CD4-positive, alpha-beta T cell (primary cell): ENCODE measurements around the gene NANOGP8. TPM values are rescaled to one million over a fixed set of nuclear protein-coding genes. Genes with fewer than 3 reads are reported as not detected.

Experiments
- ATAC-seq: fragments of 200-7000 bp; cut with Tn5 transposase; one replicate; pipeline ENCODE4 v1.10.0; 2022; ENCODE audit warnings: mild to moderate bottlenecking; ENCODE audit not compliant: poor library complexity
- CTCF ChIA-PET: fragments of 350-600 bp; sonication (Branson Sonifier 250); formaldehyde crosslinking; loops from one replicate; lab custom pipeline; 2021; ENCODE audit warnings: antibody characterized with exemption, inconsistent platforms; lab: Charles Lee
- POLR2A ChIA-PET: fragments of 350-600 bp; sonication (Branson Sonifier 250); formaldehyde crosslinking; loops from one replicate; lab custom pipeline; 2021; ENCODE audit warnings: antibody characterized with exemption, inconsistent platforms; lab: Charles Lee
- DNase-seq, 14 experiments: peaks; one replicate each; pipeline ENCODE4 v3.0.0-alpha.2; 2013 to 2020; ENCODE audit warnings: mixed read lengths in 2 of 14
- H3K27ac ChIP-seq, 2 donors: one replicate each; pipeline versions ENCODE4 v1.5.1 to v1.7.0; 2013; ENCODE audit warnings: low read length in 2 of 2, low read depth in 1 of 2, mild to moderate bottlenecking in 1 of 2
- H3K27me3 ChIP-seq, 2 experiments: 1 replicate in 1 of 2; 2 replicates in 1 of 2; pipeline versions ENCODE4 v1.6.1 to v1.7.0; 2013; ENCODE audit warnings: low read length in 2 of 2, control low read depth in 1 of 2, mild to moderate bottlenecking in 1 of 2, moderate library complexity in 1 of 2; ENCODE audit not compliant: insufficient read depth in 2 of 2, control insufficient read depth in 1 of 2
- H3K36me3 ChIP-seq: one replicate; pipeline ENCODE4 v1.6.1; 2013; ENCODE audit warnings: low read length, control low read depth; ENCODE audit not compliant: insufficient read depth
- H3K4me1 ChIP-seq: one replicate; pipeline ENCODE4 v1.6.1; 2013; ENCODE audit warnings: low read length, control low read depth; ENCODE audit not compliant: insufficient read depth
- H3K4me3 ChIP-seq: one replicate; pipeline ENCODE4 v1.5.1; 2013; ENCODE audit warnings: mild to moderate bottlenecking, low read length, moderate library complexity
- H3K9me3 ChIP-seq, 2 experiments: 1 replicate in 1 of 2; 2 replicates in 1 of 2; pipeline versions ENCODE4 v1.6.1 to v1.7.0; 2013; ENCODE audit warnings: low read length in 2 of 2, mild to moderate bottlenecking in 2 of 2, control low read depth in 1 of 2, moderate library complexity in 1 of 2; ENCODE audit not compliant: control insufficient read depth in 1 of 2, insufficient read depth in 1 of 2
- H3K27ac Mint-ChIP-seq: one replicate; pipeline ENCODE4 v1.8.0; 2020; ENCODE audit warnings: mixed read lengths
- H3K27me3 Mint-ChIP-seq: one replicate; pipeline ENCODE4 v1.8.0; 2021; ENCODE audit warnings: mixed read lengths
- H3K36me3 Mint-ChIP-seq: one replicate; pipeline ENCODE4 v1.8.0; 2021; ENCODE audit warnings: low read depth, mixed read lengths
- H3K4me1 Mint-ChIP-seq: one replicate; pipeline ENCODE4 v1.8.0; 2021; ENCODE audit warnings: low read depth, mixed read lengths
- H3K4me3 Mint-ChIP-seq: one replicate; pipeline ENCODE4 v1.8.0; 2020; ENCODE audit warnings: mild to moderate bottlenecking, mixed read lengths
- H3K9me3 Mint-ChIP-seq: one replicate; pipeline ENCODE4 v1.8.0; 2020; ENCODE audit warnings: mixed read lengths
- intact Hi-C, 2 experiments: fragments of 100-400 bp; cut with DNase I in 1 of 2; cut with micrococcal nuclease in 1 of 2; formaldehyde crosslinking; loops; one replicate each; pipeline versions ENCODE4 v1.15.1 to v1.9.0; 2023 to 2025; cut with DNase I, micrococcal nuclease
- total RNA-seq, 174 experiments: library from RNA in 2 of 174; stranded (reverse) in 2 of 174; gene quantifications; one replicate each; pipeline ENCODE4 v1.2.3 and lab custom pipeline; 2021 to 2026
- TF ChIP-seq, protein P1 (sequence below): fragments of 200-600 bp; IDR thresholded peaks from one replicate; pipeline ENCODE4 v1.8.0; 2022; ENCODE audit warnings: antibody characterized with exemption, mild to moderate bottlenecking

NANOGP8 gene
- total RNA-seq, 2 experiments from 2014 or later = not detected

DNA sequence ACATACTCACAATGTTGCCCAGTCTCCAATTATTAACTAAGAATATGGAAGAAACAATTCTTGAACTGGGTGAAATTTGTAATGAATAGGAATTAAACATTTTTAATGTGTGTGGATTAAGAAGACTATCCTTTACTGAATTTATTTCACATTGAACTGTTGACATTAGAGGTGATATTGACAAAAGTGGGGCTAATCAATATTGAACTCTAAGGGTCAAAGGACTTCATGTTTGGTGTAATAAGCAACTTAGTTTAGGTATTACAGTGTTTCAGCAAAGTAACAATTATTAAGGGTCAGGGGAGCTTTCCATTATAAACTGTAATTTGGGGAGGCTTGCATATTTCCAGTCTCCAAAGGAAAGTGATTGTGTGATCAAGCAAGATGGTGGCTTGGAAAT lies 16.2 kb upstream of the NANOGP8 start:
- no peaks in the 10 kb centered on the region for H3K36me3 ChIP-seq
- H3K27ac Mint-ChIP-seq = no peak overlapping the region
- no peaks in the 10 kb centered on the region for H3K4me1 Mint-ChIP-seq
- no peaks in the 10 kb centered on the region for H3K4me1 ChIP-seq
- H3K27me3 ChIP-seq = no peaks in the 10 kb centered on the region
- no peak overlapping the region for H3K4me3 ChIP-seq
- no peaks in the 10 kb centered on the region for H3K36me3 Mint-ChIP-seq
- ChIA-PET CTCF (no interaction called here), POLR2A (no interaction called here)
- H3K9me3 ChIP-seq = no peaks in the 10 kb centered on the region
- DNase-seq = no peak
- TF ChIP-seq, protein P1, sequence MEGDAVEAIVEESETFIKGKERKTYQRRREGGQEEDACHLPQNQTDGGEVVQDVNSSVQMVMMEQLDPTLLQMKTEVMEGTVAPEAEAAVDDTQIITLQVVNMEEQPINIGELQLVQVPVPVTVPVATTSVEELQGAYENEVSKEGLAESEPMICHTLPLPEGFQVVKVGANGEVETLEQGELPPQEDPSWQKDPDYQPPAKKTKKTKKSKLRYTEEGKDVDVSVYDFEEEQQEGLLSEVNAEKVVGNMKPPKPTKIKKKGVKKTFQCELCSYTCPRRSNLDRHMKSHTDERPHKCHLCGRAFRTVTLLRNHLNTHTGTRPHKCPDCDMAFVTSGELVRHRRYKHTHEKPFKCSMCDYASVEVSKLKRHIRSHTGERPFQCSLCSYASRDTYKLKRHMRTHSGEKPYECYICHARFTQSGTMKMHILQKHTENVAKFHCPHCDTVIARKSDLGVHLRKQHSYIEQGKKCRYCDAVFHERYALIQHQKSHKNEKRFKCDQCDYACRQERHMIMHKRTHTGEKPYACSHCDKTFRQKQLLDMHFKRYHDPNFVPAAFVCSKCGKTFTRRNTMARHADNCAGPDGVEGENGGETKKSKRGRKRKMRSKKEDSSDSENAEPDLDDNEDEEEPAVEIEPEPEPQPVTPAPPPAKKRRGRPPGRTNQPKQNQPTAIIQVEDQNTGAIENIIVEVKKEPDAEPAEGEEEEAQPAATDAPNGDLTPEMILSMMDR = no peak
- intact Hi-C loops = no loop called here
- no peak overlapping the region for H3K4me3 Mint-ChIP-seq
- H3K27ac ChIP-seq = no peak overlapping the region
- H3K27me3 Mint-ChIP-seq = no peaks in the 10 kb centered on the region
- ATAC-seq = no peak
- no peaks in the 10 kb centered on the region for H3K9me3 Mint-ChIP-seq

DNA sequence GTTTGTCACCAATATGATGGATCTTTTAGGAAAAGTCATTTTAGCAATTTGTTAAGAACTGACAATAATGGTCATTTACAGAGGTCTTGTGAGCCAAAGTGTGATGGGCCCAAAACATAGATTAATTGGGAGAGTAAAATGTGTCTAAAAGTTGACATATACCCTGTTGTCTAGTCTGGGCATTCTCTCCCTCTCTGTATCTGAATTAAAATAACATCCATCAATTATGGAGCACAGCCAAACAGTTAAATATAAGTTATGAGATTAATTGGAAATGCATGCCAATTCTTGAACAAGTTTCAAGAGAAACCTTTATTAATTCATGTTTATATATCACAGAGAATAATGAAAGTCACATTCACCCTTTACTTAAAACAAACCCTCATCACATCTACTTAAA lies 13.6 kb upstream of the NANOGP8 start:
- H3K27ac ChIP-seq = no peak overlapping the region
- no peak overlapping the region for H3K27ac Mint-ChIP-seq
- H3K4me1 ChIP-seq = no peaks in the 10 kb centered on the region
- ATAC-seq (no peak), DNase-seq (no peak)
- intact Hi-C loops = no loop called here
- H3K9me3 ChIP-seq = no peaks in the 10 kb centered on the region
- TF ChIP-seq, protein P1 = no peak
- no peaks in the 10 kb centered on the region for H3K27me3 ChIP-seq
- no peak overlapping the region for H3K4me3 ChIP-seq
- no peaks in the 10 kb centered on the region for H3K9me3 Mint-ChIP-seq
- no peaks in the 10 kb centered on the region for H3K36me3 Mint-ChIP-seq
- no peaks in the 10 kb centered on the region for H3K27me3 Mint-ChIP-seq
- ChIA-PET POLR2A (no interaction called here), CTCF (no interaction called here)
- no peaks in the 10 kb centered on the region for H3K36me3 ChIP-seq
- H3K4me1 Mint-ChIP-seq = no peaks in the 10 kb centered on the region
- no peak overlapping the region for H3K4me3 Mint-ChIP-seq

DNA sequence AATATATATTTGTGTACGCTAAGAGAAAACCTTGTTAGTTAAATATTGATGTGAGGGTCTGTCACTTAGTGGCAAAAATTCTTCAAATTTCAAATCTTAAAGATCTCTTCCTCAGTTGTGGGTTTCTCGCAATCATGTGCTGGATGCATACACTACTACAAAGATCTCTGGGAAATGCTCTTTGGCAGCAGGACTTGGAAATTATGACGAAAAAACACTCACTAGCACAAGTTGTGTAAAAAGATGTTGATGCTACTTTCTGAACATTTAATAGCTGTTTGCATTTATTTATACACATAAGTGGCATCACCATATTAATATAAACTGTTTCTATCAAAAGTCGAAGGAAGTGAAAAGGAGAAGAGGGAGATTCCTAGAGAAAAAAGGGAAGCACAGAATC lies 10.8 kb upstream of the NANOGP8 start:
- POLR2A ChIA-PET = no interaction called here
- Mint-ChIP-seq H3K4me1 (no peaks in the 10 kb centered on the region), H3K9me3 (no peaks in the 10 kb centered on the region), H3K27ac (no peak overlapping the region), H3K27me3 (no peaks in the 10 kb centered on the region), H3K36me3 (no peaks in the 10 kb centered on the region), H3K4me3 (no peak overlapping the region)
- Histone ChIP-seq H3K27me3 (no peaks in the 10 kb centered on the region), H3K9me3 (peaks cover 0 to 7% of the 10 kb centered on the region in 2 experiments), H3K27ac (no peak overlapping the region), H3K4me3 (no peak overlapping the region), H3K4me1 (no peaks in the 10 kb centered on the region), H3K36me3 (no peaks in the 10 kb centered on the region)
- CTCF ChIA-PET = no interaction called here
- ATAC-seq = no peak
- intact Hi-C loops = no loop called here
- TF ChIP-seq, protein P1 = no peak
- no peak for DNase-seq
